Upper lobe of right lung (tissue), 1 donor: Measurements from ENCODE around the gene LTO1. TPM values are rescaled to one million over a fixed set of nuclear protein-coding genes. Genes with fewer than 3 reads are reported as not detected.

ENCODE experiments used
- ATAC-seq: fragments of 200-7000 bp; cut with Tn5 transposase; one replicate; pipeline ENCODE4 v1.9.1; 2020; ENCODE audit warnings: mild to moderate bottlenecking, moderate library complexity
- DNase-seq: peaks from one replicate; pipeline ENCODE4 v3.0.0-alpha.2; 2020
- H3K27ac ChIP-seq: fragments of 200-600 bp; one replicate; pipeline ENCODE4 v1.8.0; 2022
- H3K27me3 ChIP-seq: fragments of 200-600 bp; one replicate; pipeline ENCODE4 v1.8.0; 2022; ENCODE audit warnings: mild to moderate bottlenecking
- H3K36me3 ChIP-seq: fragments of 200-600 bp; one replicate; pipeline ENCODE4 v1.8.0; 2022
- H3K4me1 ChIP-seq: fragments of 200-600 bp; one replicate; pipeline ENCODE4 v1.8.0; 2022
- H3K4me3 ChIP-seq: fragments of 200-600 bp; one replicate; pipeline ENCODE4 v1.8.0; 2022; ENCODE audit warnings: mild to moderate bottlenecking
- H3K9me3 ChIP-seq: fragments of 200-600 bp; one replicate; pipeline ENCODE4 v1.8.0; 2022
- CTCF ChIP-seq: fragments of 200-600 bp; IDR thresholded peaks from one replicate; pipeline ENCODE4 v1.8.0; 2022; ENCODE audit warnings: antibody characterized with exemption
- intact Hi-C: fragments of 100-400 bp; cut with DNase I; formaldehyde crosslinking; loops from one replicate; pipeline ENCODE4 v1.11.0; 2022
- total RNA-seq: library from RNA; stranded (reverse); fragmentation: NEBNext Ultra II Directional; extraction: Animal tissue kit (Norgen Biotek cat#: 25700); gene quantifications from one replicate; pipeline ENCODE4 v1.2.1, GENCODE V29; 2021
- donor health status: DM: no; HTN: yes; CAD: no; lungs with severe emphysema.

Gene LTO1
- total RNA-seq, 1 donor from 2014 or later, result 25.7 TPM

DNA sequence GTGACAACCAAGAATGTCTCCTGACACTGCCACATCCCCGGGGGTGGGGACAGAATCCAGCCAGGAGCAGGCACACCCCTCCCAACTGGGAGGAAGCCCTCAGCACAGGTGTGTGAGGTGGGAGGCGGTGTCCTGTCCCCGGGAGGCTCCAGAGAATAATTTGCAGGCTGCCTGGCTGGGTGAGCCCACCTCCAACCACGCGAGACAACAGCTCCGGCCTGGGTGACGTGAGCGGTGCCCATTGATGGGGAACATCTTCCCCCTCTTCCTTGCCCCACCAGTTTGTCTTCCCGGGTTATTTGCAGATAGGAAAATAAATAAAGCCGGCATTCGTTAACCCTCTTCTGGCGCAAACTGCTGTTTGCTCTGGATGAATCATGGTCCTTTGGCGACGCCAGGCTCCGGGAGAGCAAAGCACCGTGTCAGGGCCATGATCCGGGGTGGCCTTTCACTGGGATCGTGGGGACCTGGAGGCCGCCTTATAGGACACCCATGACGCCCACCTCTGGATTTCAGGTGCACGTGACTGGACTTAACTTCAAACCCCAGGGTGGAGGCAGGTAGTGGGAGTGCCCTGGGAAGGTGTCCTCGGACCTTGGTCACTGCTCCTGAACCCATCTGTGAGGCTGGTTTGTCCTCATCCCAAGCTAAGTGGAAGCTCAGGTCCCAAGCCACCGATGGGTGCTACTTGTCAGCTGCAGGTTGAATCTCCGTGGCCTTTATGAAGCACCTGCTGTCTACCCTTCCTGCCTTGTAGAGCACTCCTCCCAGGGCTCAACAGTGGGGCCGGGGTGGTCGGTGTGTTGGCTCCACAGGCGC is 20.3 kb downstream of the LTO1 start:
- H3K4me3 ChIP-seq, result no peak overlapping the region
- H3K4me1 ChIP-seq, result no peaks in the 10 kb centered on the region
- H3K36me3 ChIP-seq, result peaks cover 43% of the 10 kb centered on the region
- no peaks in the 10 kb centered on the region for H3K27me3 ChIP-seq
- H3K27ac ChIP-seq, result no peak overlapping the region
- DNase-seq (peak; percentile 65), ATAC-seq (peak; percentile 37)
- no peak for TF ChIP-seq CTCF
- H3K9me3 ChIP-seq, result no peaks in the 10 kb centered on the region
- intact Hi-C loops, result no loop called here

- Histone ChIP-seq H3K27me3 (no peaks in the 10 kb centered on the region), H3K27ac (no peak overlapping the region), H3K4me1 (no peaks in the 10 kb centered on the region), H3K4me3 (no peak overlapping the region), H3K36me3 (peaks cover 50% of the 10 kb centered on the region), H3K9me3 (no peaks in the 10 kb centered on the region)
- DNase-seq (peak; percentile 54), ATAC-seq (peak; percentile 4)
- TF ChIP-seq CTCF, result no peak
- intact Hi-C loops, result no loop called here
Observed at GRCh38 chr11:69654001-69654659, 21.0 kb downstream of the LTO1 start.

DNA sequence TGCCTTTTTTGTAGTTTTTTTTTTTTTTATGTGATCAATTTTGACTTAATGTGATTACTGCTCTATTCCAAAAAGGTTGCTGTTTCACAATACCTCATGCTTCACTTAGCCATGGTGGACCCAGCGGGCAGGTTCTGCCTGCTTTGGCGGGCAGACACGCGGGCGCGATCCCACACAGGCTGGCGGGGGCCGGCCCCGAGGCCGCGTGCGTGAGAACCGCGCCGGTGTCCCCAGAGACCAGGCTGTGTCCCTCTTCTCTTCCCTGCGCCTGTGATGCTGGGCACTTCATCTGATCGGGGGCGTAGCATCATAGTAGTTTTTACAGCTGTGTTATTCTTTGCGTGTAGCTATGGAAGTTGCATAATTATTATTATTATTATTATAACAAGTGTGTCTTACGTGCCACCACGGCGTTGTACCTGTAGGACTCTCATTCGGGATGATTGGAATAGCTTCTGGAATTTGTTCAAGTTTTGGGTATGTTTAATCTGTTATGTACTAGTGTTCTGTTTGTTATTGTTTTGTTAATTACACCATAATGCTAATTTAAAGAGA is 21.7 kb downstream of the LTO1 start:
- TF ChIP-seq CTCF, result no peak
- Histone ChIP-seq H3K9me3 (no peaks in the 10 kb centered on the region), H3K4me3 (no peak overlapping the region), H3K36me3 (peaks cover 57% of the 10 kb centered on the region), H3K4me1 (no peaks in the 10 kb centered on the region), H3K27ac (no peak overlapping the region), H3K27me3 (no peaks in the 10 kb centered on the region)
- ATAC-seq (no peak), DNase-seq (peak; percentile 40)
- intact Hi-C loops, result no loop called here

- no peaks in the 10 kb centered on the region for H3K9me3 ChIP-seq
Observed at GRCh38 chr11:69652999-69653398, 22.2 kb downstream of the LTO1 start.

More at GRCh38 chr11:69652999-69653398, 22.2 kb downstream of the LTO1 start:
- DNase-seq (peak; percentile 54), ATAC-seq (no peak)
- Histone ChIP-seq H3K27ac (no peak overlapping the region), H3K4me3 (no peak overlapping the region), H3K4me1 (no peaks in the 10 kb centered on the region), H3K27me3 (no peaks in the 10 kb centered on the region), H3K36me3 (peaks cover 60% of the 10 kb centered on the region)
- TF ChIP-seq CTCF, result no peak
- intact Hi-C loops, result no loop called here
